Neuronal stem cell (in vitro differentiated cells): ENCODE measurements around the gene SOS1.

ENCODE experiments used
- DNase-seq: peaks from one replicate; pipeline ENCODE4 v3.0.0-alpha.2; 2013; ENCODE audit warnings: low spot score
- H2AFZ ChIP-seq: one replicate; pipeline ENCODE4 v1.6.1; 2013; ENCODE audit warnings: mild to moderate bottlenecking, low read length, inconsistent platforms
- H2AK5ac ChIP-seq: 2 replicates; pipeline ENCODE4 v1.6.1; 2013; ENCODE audit warnings: low read depth, mild to moderate bottlenecking, inconsistent platforms, low read length, moderate library complexity, mixed read lengths
- H2BK120ac ChIP-seq: 2 replicates; pipeline ENCODE4 v1.6.1; 2013; ENCODE audit warnings: low read depth, mild to moderate bottlenecking, inconsistent platforms, low read length, moderate library complexity, mixed read lengths
- H2BK12ac ChIP-seq: one replicate; pipeline ENCODE4 v1.6.1; 2013; ENCODE audit warnings: low read length, inconsistent platforms
- H2BK15ac ChIP-seq: 2 replicates; pipeline ENCODE4 v1.6.1; 2013; ENCODE audit warnings: mild to moderate bottlenecking, low read length, inconsistent platforms, mixed read lengths
- H2BK5ac ChIP-seq: one replicate; pipeline ENCODE4 v1.6.1; 2013; ENCODE audit warnings: inconsistent platforms, mild to moderate bottlenecking, low read length, moderate library complexity
- H3K14ac ChIP-seq: one replicate; pipeline ENCODE4 v1.6.1; 2013; ENCODE audit warnings: low read length, inconsistent platforms
- H3K18ac ChIP-seq: 2 replicates; pipeline ENCODE4 v1.6.1; 2013; ENCODE audit warnings: low read length, inconsistent platforms
- H3K23ac ChIP-seq: 2 replicates; pipeline ENCODE4 v1.6.1; 2013; ENCODE audit warnings: low read depth, mild to moderate bottlenecking, mixed read lengths, low read length, inconsistent platforms; ENCODE audit not compliant: poor library complexity
- H3K27ac ChIP-seq: replicated peaks from 3 replicates; pipeline ENCODE4 v1.5.1; 2013; ENCODE audit warnings: low read length, inconsistent platforms
- H3K27me3 ChIP-seq, 3 experiments: 2 replicates each; pipeline ENCODE4 v1.6.1; 2013; ENCODE audit warnings: low read length in 3 of 3, mild to moderate bottlenecking in 2 of 3, inconsistent platforms in 1 of 3, low read depth in 1 of 3, mixed read lengths in 1 of 3, moderate library complexity in 1 of 3; ENCODE audit not compliant: control insufficient read depth in 3 of 3, insufficient read depth in 3 of 3
- H3K36me3 ChIP-seq, 2 donors: replicated peaks in 1 of 2; 2 replicates each; pipeline ENCODE4 v1.6.1; 2013; ENCODE audit warnings: low read length in 2 of 2; ENCODE audit not compliant: control insufficient read depth in 2 of 2, insufficient read depth in 2 of 2
- H3K4ac ChIP-seq: 2 replicates; pipeline ENCODE4 v1.6.1; 2013; ENCODE audit warnings: inconsistent platforms, mild to moderate bottlenecking, low read length, moderate library complexity
- H3K4me1 ChIP-seq, 2 donors: 1 replicate in 1 of 2; 2 replicates in 1 of 2; pipeline ENCODE4 v1.6.1; 2013; ENCODE audit warnings: low read length in 2 of 2, low read depth in 1 of 2; ENCODE audit not compliant: control insufficient read depth in 2 of 2, insufficient read depth in 1 of 2
- H3K4me2 ChIP-seq: one replicate; pipeline ENCODE4 v1.6.1; 2013; ENCODE audit warnings: mild to moderate bottlenecking, low read length, inconsistent platforms; ENCODE audit not compliant: insufficient read depth, poor library complexity, severe bottlenecking
- H3K4me3 ChIP-seq, 2 donors: 2 replicates each; pipeline ENCODE4 v1.5.1; 2013; ENCODE audit warnings: low read length in 2 of 2, mild to moderate bottlenecking in 2 of 2, inconsistent platforms in 1 of 2, moderate library complexity in 1 of 2
- H3K79me1 ChIP-seq: one replicate; pipeline ENCODE4 v1.6.1; 2013; ENCODE audit warnings: low read depth, mild to moderate bottlenecking, inconsistent platforms, low read length, moderate library complexity
- H3K9ac ChIP-seq: one replicate; pipeline ENCODE4 v1.6.1; 2013; ENCODE audit warnings: mild to moderate bottlenecking, low read depth, low read length, inconsistent platforms; ENCODE audit not compliant: poor library complexity
- H3K9me3 ChIP-seq, 2 donors: replicated peaks in 1 of 2; 2 replicates each; pipeline versions ENCODE3 to v1.6.1; 2013; ENCODE audit warnings: low read length in 2 of 2, mild to moderate bottlenecking in 2 of 2, inconsistent platforms in 1 of 2, low read depth in 1 of 2, mixed read lengths in 1 of 2, moderate library complexity in 1 of 2; ENCODE audit not compliant: control insufficient read depth in 2 of 2, insufficient read depth in 1 of 2
- H4K8ac ChIP-seq: one replicate; pipeline ENCODE4 v1.6.1; 2013; ENCODE audit warnings: low read depth, mild to moderate bottlenecking, inconsistent platforms, low read length, moderate library complexity
- H4K91ac ChIP-seq: one replicate; pipeline ENCODE4 v1.6.1; 2013; ENCODE audit warnings: low read length, low read depth, mild to moderate bottlenecking, inconsistent platforms; ENCODE audit not compliant: poor library complexity
- WGBS, 2 donors: extraction: QIAGEN DNeasy Blood & Tissue Kit; methylation state at CpG; one replicate each; pipeline ENCODE4 v1.1.7; 2013; ENCODE audit warnings: missing lambda C conversion rate in 2 of 2, mixed read lengths in 1 of 2; ENCODE audit not compliant: insufficient read length in 2 of 2, insufficient replicate concordance in 1 of 2; ENCODE audit errors: extremely low coverage in 2 of 2; 5-methylcytosine and 5-hydroxymethylcytosine counted together

The SOS1 gene

GRCh38 chr2:38960609-38961320 is 160.1 kb downstream of the SOS1 start:
- peaks cover 0 to 8% (median 0%) of the 10 kb centered on the region in 3 experiments for H3K27me3 ChIP-seq
- no peaks in the 10 kb centered on the region for H3K79me1 ChIP-seq
- peaks cover 0 to 8% of the 10 kb centered on the region in 2 donors for H3K9me3 ChIP-seq
- peak overlapping the region; percentile 93 for H3K18ac ChIP-seq
- H2AK5ac ChIP-seq, result no peak overlapping the region
- no peak overlapping the region for H4K91ac ChIP-seq
- no peak overlapping the region for H3K23ac ChIP-seq
- no peak overlapping the region for H3K27ac ChIP-seq
- peak overlapping the region; percentile 62 for H3K4me2 ChIP-seq
- H2AFZ ChIP-seq, result peak overlapping the region; percentile 35
- no CpG with 5 or more reads among the region's 34 CpGs for WGBS, 2 donors
- H2BK5ac ChIP-seq, result no peak overlapping the region
- peak overlapping the region in 1 of 2 donors; percentile 73 for H3K4me3 ChIP-seq
- no peaks in the 10 kb centered on the region for H3K4me1 ChIP-seq
- H3K36me3 ChIP-seq, result no peaks in the 10 kb centered on the region
- H3K9ac ChIP-seq, result no peak overlapping the region
- H3K14ac ChIP-seq, result no peak overlapping the region
- H2BK15ac ChIP-seq, result no peak overlapping the region
- no peak overlapping the region for H3K4ac ChIP-seq
- DNase-seq, result no peak
- H4K8ac ChIP-seq, result no peak overlapping the region
- no peak overlapping the region for H2BK12ac ChIP-seq
- H2BK120ac ChIP-seq, result no peak overlapping the region

- Histone ChIP-seq H2BK12ac (no peak overlapping the region), H3K4me2 (peak overlapping the region; percentile 62), H3K27ac (no peak overlapping the region), H3K4ac (no peak overlapping the region), H2AFZ (no peak overlapping the region), H3K36me3 (no peaks in the 10 kb centered on the region), H3K9ac (peak overlapping the region; percentile 45), H3K9me3 (peaks cover 0 to 8% of the 10 kb centered on the region in 2 donors), H3K23ac (peak overlapping the region; percentile 13), H2BK120ac (peak overlapping the region; percentile 79), H4K91ac (no peak overlapping the region), H3K18ac (peak overlapping the region; percentile 91), H3K14ac (no peak overlapping the region), H3K79me1 (no peaks in the 10 kb centered on the region), H2BK5ac (peak overlapping the region; percentile 48), H3K4me3 (peak overlapping the region in 1 of 2 donors; percentile 73), H2AK5ac (peak overlapping the region; percentile 64), H3K27me3 (peaks cover 0 to 8% (median 0%) of the 10 kb centered on the region in 3 experiments), H2BK15ac (no peak overlapping the region), H4K8ac (no peak overlapping the region), H3K4me1 (no peaks in the 10 kb centered on the region)
- DNase-seq, result peak; percentile 56
- WGBS, 2 donors, result no CpG with 5 or more reads among the region's 97 CpGs
These were observed 160.8 kb downstream of the SOS1 start for GRCh38 chr2:38959938-38960608.

- Histone ChIP-seq H3K36me3 (no peaks in the 10 kb centered on the region), H3K9ac (no peak overlapping the region), H2BK15ac (no peak overlapping the region), H2BK5ac (peak overlapping the region; percentile 48), H3K4me1 (no peaks in the 10 kb centered on the region), H4K91ac (no peak overlapping the region), H3K79me1 (no peaks in the 10 kb centered on the region), H3K27me3 (peaks cover 0 to 8% (median 0%) of the 10 kb centered on the region in 3 experiments), H3K14ac (no peak overlapping the region), H4K8ac (no peak overlapping the region), H2AFZ (no peak overlapping the region), H3K18ac (no peak overlapping the region), H3K4me2 (no peak overlapping the region), H3K4me3 (no peak overlapping the region), H3K27ac (no peak overlapping the region), H2BK120ac (peak overlapping the region; percentile 79), H3K4ac (no peak overlapping the region), H3K23ac (no peak overlapping the region), H2BK12ac (no peak overlapping the region), H2AK5ac (peak overlapping the region; percentile 64), H3K9me3 (peaks cover 0 to 8% of the 10 kb centered on the region in 2 donors)
- DNase-seq, result no peak
- no CpG with 5 or more reads among the region's 24 CpGs for WGBS, 2 donors
These were observed 161.4 kb downstream of the SOS1 start for GRCh38 chr2:38959466-38959865.

- no peak overlapping the region for H3K14ac ChIP-seq
- H3K23ac ChIP-seq, result no peak overlapping the region
- H3K4me3 ChIP-seq, result no peak overlapping the region
- H3K18ac ChIP-seq, result no peak overlapping the region
- H3K9me3 ChIP-seq, result peaks cover 0 to 8% of the 10 kb centered on the region in 2 donors
- no peak overlapping the region for H2AK5ac ChIP-seq
- no peak overlapping the region for H4K8ac ChIP-seq
- no peak overlapping the region for H4K91ac ChIP-seq
- no peaks in the 10 kb centered on the region for H3K4me1 ChIP-seq
- no peak overlapping the region for H3K4ac ChIP-seq
- no peaks in the 10 kb centered on the region for H3K36me3 ChIP-seq
- no peak overlapping the region for H3K4me2 ChIP-seq
- no CpG with 5 or more reads among the region's 5 CpGs for WGBS, 2 donors
- peaks cover 0 to 8% (median 0%) of the 10 kb centered on the region in 3 experiments for H3K27me3 ChIP-seq
- no peak overlapping the region for H2BK120ac ChIP-seq
- no peak for DNase-seq
- H3K27ac ChIP-seq, result no peak overlapping the region
- peak overlapping the region; percentile 6 for H3K9ac ChIP-seq
- H2AFZ ChIP-seq, result no peak overlapping the region
- no peaks in the 10 kb centered on the region for H3K79me1 ChIP-seq
- H2BK5ac ChIP-seq, result no peak overlapping the region
- H2BK15ac ChIP-seq, result no peak overlapping the region
- no peak overlapping the region for H2BK12ac ChIP-seq
These were observed 162.9 kb downstream of the SOS1 start for GRCh38 chr2:38957972-38958371.
